OCI-LY3 (cell line): ENCODE measurements around the gene GRIN1.

Experiments used
- EZH2phosphoT487 ChIP-seq: fragments of 200-600 bp; shearing (Covaris generic); IDR thresholded peaks from 2 replicates; pipeline ENCODE4 v1.6.1; 2018; ENCODE audit warnings: antibody characterized with exemption, mixed run types, low read depth
- TF ChIP-seq, protein P1 (sequence below): fragments of 200-600, 300-600 bp; sonication (generic); IDR thresholded peaks from 2 replicates; pipeline ENCODE4 v1.5.1; 2014; ENCODE audit warnings: antibody characterized with exemption, low read length, low read depth

DNA sequence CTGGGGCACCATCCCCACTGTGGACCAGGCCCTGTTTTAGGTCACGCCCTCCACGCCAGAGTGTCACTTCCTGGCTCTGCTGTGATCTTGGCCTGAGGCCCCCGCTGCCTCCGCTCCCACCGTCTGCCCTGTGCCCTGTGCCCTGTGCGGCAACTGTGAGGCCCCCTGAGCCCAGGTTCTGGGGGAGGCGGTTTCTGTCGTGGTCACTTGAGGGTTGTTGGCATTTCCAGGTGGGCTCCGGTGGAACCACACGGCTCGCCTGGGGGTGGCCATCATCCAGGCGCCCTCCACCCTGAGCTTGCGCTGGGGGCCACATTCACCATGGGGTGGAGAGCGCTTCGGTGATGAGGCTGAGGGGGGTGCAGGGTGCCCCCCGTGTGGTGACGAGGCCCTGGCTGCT, 31.0 kb upstream of the GRIN1 start:
- TF ChIP-seq, protein P1, sequence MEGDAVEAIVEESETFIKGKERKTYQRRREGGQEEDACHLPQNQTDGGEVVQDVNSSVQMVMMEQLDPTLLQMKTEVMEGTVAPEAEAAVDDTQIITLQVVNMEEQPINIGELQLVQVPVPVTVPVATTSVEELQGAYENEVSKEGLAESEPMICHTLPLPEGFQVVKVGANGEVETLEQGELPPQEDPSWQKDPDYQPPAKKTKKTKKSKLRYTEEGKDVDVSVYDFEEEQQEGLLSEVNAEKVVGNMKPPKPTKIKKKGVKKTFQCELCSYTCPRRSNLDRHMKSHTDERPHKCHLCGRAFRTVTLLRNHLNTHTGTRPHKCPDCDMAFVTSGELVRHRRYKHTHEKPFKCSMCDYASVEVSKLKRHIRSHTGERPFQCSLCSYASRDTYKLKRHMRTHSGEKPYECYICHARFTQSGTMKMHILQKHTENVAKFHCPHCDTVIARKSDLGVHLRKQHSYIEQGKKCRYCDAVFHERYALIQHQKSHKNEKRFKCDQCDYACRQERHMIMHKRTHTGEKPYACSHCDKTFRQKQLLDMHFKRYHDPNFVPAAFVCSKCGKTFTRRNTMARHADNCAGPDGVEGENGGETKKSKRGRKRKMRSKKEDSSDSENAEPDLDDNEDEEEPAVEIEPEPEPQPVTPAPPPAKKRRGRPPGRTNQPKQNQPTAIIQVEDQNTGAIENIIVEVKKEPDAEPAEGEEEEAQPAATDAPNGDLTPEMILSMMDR, result no peak
- TF ChIP-seq EZH2phosphoT487, result no peak
